Measurements from ENCODE around the gene IL1RL1. TPM values are rescaled to one million over a fixed set of nuclear protein-coding genes. Genes with fewer than 3 reads are reported as not detected.

The IL1RL1 gene
- total RNA-seq, 1 experiment from 2014 or later, result 10.0 TPM

DNA sequence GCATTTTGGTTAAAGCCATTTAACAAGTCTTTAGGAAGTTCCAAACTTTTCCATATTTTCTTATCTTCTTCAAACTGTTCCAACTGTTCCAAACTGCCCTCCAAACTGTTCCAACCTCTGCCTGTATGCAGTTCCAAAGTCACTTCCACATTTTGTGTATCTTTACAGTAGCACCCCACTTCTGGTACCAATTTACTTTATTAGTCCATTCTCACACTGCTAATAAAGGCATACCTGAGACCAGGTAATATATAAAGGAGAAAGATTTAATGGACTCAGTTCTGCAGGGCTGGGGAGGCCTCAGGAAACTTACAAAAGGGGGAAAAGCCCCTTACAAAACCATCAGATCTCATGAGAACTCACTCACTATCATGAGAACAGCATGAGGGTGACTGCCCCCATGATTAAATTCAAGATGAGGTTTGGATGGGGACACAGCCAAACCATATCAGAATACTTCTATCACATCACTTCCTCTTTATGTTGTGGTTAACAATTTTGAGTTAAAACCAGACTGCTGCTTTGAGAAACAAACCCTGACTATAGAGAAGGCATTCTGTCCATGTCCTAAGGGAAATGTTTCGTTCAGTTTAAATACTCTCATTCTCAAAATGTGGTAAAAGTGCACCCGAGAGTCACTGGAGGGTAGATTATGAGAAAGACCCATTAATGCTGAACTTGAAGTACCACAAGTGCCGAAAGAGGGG lies 55.2 kb downstream of the IL1RL1 start:
- Mint-ChIP-seq H3K4me3 (ENCODE audit: unreplicated experiment) (no peak overlapping the region), H3K27me3 (ENCODE audit: insufficient read depth, unreplicated experiment) (no peaks in the 10 kb centered on the region), H3K27ac (ENCODE audit: low read depth, unreplicated experiment) (no peak overlapping the region), H3K36me3 (ENCODE audit: insufficient read depth, unreplicated experiment) (peaks cover 6% of the 10 kb centered on the region), H3K4me1 (ENCODE audit: insufficient read depth, unreplicated experiment) (no peaks in the 10 kb centered on the region), H3K9me3 (ENCODE audit: unreplicated experiment) (peaks cover 15% of the 10 kb centered on the region)
- intact Hi-C loops (cut with micrococcal nuclease), result no loop called here
- BruUV-seq (replicated peaks), result no TSS peak
- no peak for DNase-seq (ENCODE audit: unreplicated experiment)
- POLR2A ChIA-PET, result no interaction called here
- TF ChIP-seq, protein P1, sequence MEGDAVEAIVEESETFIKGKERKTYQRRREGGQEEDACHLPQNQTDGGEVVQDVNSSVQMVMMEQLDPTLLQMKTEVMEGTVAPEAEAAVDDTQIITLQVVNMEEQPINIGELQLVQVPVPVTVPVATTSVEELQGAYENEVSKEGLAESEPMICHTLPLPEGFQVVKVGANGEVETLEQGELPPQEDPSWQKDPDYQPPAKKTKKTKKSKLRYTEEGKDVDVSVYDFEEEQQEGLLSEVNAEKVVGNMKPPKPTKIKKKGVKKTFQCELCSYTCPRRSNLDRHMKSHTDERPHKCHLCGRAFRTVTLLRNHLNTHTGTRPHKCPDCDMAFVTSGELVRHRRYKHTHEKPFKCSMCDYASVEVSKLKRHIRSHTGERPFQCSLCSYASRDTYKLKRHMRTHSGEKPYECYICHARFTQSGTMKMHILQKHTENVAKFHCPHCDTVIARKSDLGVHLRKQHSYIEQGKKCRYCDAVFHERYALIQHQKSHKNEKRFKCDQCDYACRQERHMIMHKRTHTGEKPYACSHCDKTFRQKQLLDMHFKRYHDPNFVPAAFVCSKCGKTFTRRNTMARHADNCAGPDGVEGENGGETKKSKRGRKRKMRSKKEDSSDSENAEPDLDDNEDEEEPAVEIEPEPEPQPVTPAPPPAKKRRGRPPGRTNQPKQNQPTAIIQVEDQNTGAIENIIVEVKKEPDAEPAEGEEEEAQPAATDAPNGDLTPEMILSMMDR (IDR thresholded peaks at IDR 0.05; ENCODE audit: unreplicated experiment), result no peak
- CTCF ChIA-PET, result no interaction called here

DNA sequence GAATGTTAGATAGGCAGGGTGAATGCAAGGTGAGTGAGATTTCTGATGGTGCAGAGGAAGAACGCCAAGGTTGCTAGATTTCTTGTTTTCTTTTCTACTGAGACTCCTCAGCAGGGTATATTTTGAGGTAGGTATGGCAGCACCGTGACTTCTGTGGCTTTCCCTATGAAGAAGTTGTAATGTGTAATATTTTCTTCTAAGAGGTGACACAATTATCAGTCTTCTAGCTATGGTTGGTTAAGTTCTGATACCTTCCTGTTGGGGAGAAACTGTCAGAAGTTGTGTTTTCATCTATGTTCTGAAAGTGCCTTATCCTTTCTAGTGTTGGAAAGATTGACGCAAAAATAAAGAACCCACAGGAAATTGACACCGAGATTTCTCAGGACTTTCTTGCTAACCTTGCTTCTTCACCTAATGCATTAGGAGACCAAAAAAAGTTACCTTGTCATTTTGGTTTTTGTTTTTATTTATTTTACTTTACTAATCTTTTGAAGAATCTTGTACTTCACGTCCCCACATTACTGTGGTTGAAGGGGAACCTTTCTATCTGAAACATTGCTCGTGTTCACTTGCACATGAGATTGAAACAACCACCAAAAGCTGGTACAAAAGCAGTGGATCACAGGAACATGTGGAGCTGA lies 56.1 kb downstream of the IL1RL1 start:
- no peaks in the 10 kb centered on the region for H3K27me3 Mint-ChIP-seq (ENCODE audit: insufficient read depth, unreplicated experiment)
- TF ChIP-seq, protein P1 (IDR thresholded peaks at IDR 0.05; ENCODE audit: unreplicated experiment), result no peak
- no peak overlapping the region for H3K27ac Mint-ChIP-seq (ENCODE audit: low read depth, unreplicated experiment)
- BruUV-seq (replicated peaks), result no TSS peak
- no peaks in the 10 kb centered on the region for H3K4me1 Mint-ChIP-seq (ENCODE audit: insufficient read depth, unreplicated experiment)
- ChIA-PET CTCF (interaction anchor here (1.0 kb wide), 1 partner anchor 11 kb away, joined by 3 read pairs; the partner anchor contains the start of gene IL18R1), POLR2A (interaction anchor here (0.7 kb wide), 1 partner anchor 459 kb away, joined by 4 read pairs; no protein-coding TSS in a partner anchor)
- H3K4me3 Mint-ChIP-seq (ENCODE audit: unreplicated experiment), result no peak overlapping the region
- peaks cover 15% of the 10 kb centered on the region for H3K9me3 Mint-ChIP-seq (ENCODE audit: unreplicated experiment)
- H3K36me3 Mint-ChIP-seq (ENCODE audit: insufficient read depth, unreplicated experiment), result peaks cover 6% of the 10 kb centered on the region
- intact Hi-C loops (cut with micrococcal nuclease), result no loop called here
- no peak for DNase-seq (ENCODE audit: unreplicated experiment)

DNA sequence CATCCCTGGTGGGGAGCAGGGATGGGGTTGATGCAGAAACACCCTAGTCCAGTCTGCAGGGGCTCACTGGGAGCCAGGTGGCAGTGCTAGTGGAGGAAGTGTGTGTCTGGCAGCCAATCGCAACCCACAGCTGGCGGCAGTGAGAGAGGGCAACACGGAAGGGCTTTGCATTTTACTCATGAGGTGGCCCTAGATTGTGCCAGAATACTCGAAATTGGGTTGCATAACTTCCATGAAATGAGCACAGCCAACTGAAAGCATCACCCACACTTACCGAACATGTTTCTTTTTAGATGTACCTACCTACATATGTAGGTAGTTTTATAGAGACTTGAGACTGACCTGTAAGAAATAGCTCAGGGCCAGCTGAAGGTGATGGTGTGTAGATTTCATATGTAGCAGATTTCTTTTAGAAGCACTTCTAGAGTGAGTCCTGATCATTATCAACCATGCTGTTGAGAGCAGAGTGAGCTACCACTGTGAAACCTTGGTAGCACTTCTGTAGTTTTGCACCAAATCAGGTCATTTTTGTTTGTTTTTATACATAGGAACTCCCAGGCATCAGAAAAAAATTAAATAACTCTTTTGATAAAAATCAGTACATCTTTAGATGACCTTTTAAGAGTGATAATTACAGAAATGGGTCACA lies 57.2 kb downstream of the IL1RL1 start:
- BruUV-seq (replicated peaks), result no TSS peak
- H3K4me1 Mint-ChIP-seq (ENCODE audit: insufficient read depth, unreplicated experiment), result no peaks in the 10 kb centered on the region
- TF ChIP-seq, protein P1 (IDR thresholded peaks at IDR 0.05; ENCODE audit: unreplicated experiment), result no peak
- DNase-seq (ENCODE audit: unreplicated experiment), result no peak
- H3K36me3 Mint-ChIP-seq (ENCODE audit: insufficient read depth, unreplicated experiment), result peaks cover 6% of the 10 kb centered on the region
- intact Hi-C loops (cut with micrococcal nuclease), result no loop called here
- H3K9me3 Mint-ChIP-seq (ENCODE audit: unreplicated experiment), result peaks cover 15% of the 10 kb centered on the region
- ChIA-PET CTCF (interaction anchor here (0.6 to 1.3 kb wide), 4 partner anchors 13 to 354 kb away, joined by 3 to 8 read pairs (median 4); partner anchors contain the start of gene IL18R1), POLR2A (interaction anchor here (0.6 kb wide), 1 partner anchor 38 kb away, joined by 4 read pairs; no protein-coding TSS in a partner anchor)
- no peak overlapping the region for H3K27ac Mint-ChIP-seq (ENCODE audit: low read depth, unreplicated experiment)
- H3K4me3 Mint-ChIP-seq (ENCODE audit: unreplicated experiment), result no peak overlapping the region
- H3K27me3 Mint-ChIP-seq (ENCODE audit: insufficient read depth, unreplicated experiment), result no peaks in the 10 kb centered on the region

DNA sequence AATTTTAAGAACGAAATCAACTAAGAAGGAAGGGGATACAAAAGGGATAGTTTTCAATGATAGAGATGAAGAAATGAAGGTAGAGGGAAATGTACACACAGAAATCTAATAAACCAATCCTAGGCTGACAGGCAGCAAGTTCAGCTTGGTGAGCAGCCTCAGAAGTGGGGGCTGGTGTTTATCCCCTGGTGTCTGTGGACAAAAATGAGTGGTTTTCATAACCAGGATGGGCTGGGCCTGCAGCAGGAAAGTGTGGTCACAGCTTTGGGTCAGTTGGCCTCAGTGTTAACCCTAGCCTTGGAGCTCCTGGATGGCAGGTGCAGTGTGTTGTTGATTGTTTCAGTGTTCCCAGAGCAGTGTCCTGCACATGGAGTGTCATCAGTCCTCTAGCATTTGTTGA lies 58.5 kb downstream of the IL1RL1 start:
- intact Hi-C loops (cut with micrococcal nuclease), result no loop called here
- TF ChIP-seq, protein P1 (IDR thresholded peaks at IDR 0.05; ENCODE audit: unreplicated experiment), result no peak
- ChIA-PET POLR2A (no interaction called here), CTCF (interaction anchor here (0.5 kb wide), 1 partner anchor 227 kb away, joined by 3 read pairs; the partner anchor contains the start of gene IL1R1)
- H3K9me3 Mint-ChIP-seq (ENCODE audit: unreplicated experiment), result peaks cover 15% of the 10 kb centered on the region
- DNase-seq (ENCODE audit: unreplicated experiment), result no peak
- no peaks in the 10 kb centered on the region for H3K27me3 Mint-ChIP-seq (ENCODE audit: insufficient read depth, unreplicated experiment)
- no peaks in the 10 kb centered on the region for H3K4me1 Mint-ChIP-seq (ENCODE audit: insufficient read depth, unreplicated experiment)
- BruUV-seq (replicated peaks), result no TSS peak
- H3K27ac Mint-ChIP-seq (ENCODE audit: low read depth, unreplicated experiment), result no peak overlapping the region
- H3K4me3 Mint-ChIP-seq (ENCODE audit: unreplicated experiment), result no peak overlapping the region
- H3K36me3 Mint-ChIP-seq (ENCODE audit: insufficient read depth, unreplicated experiment), result peaks cover 6% of the 10 kb centered on the region

Data from MCF 10A (cell line).